ENCODE data around the gene FNDC5.

GRCh38 chr1:32848354-32849063, 22.2 kb downstream of the FNDC5 start:
- TF ChIP-seq ZFP3 (CRISPR knock-in tag; IDR thresholded peaks at IDR 0.05) (no peak), OSR1 (CRISPR knock-in tag; IDR thresholded peaks at IDR 0.05) (no peak), ZFP30 (CRISPR knock-in tag; IDR thresholded peaks at IDR 0.05) (no peak), PATZ1 (CRISPR knock-in tag; IDR thresholded peaks at IDR 0.05; ENCODE audit: borderline replicate concordance) (no peak), ISL1 (CRISPR knock-in tag; IDR thresholded peaks at IDR 0.05) (no peak)
